ENCODE data around the gene CDKL1. TPM values are rescaled to one million over a fixed set of nuclear protein-coding genes. Genes with fewer than 3 reads are reported as not detected.

CDKL1 gene
- total and polyA plus RNA-seq, 7 donors: 0.46 to 4.5 (median 2.0) TPM

- no peak for ATAC-seq
- H3K27ac ChIP-seq: no peak overlapping the region
- DNase-seq: no peak
- intact Hi-C loops (cut with DNase I): no loop called here
- no peak overlapping the region for H3K4me3 ChIP-seq
- H3K27me3 ChIP-seq (ENCODE audit: insufficient read depth in 3 of 3, low read length in 2 of 3): no peaks in the 10 kb centered on the region
- 55 to 61% (median 56%) methylated on average over 6 of the region's 6 CpGs for WGBS, 3 donors
- no peaks in the 10 kb centered on the region for H3K36me3 ChIP-seq (ENCODE audit: insufficient read depth in 1 of 2, low read depth in 1 of 2)
- no peak for TF ChIP-seq CTCF (IDR thresholded peaks at IDR 0.05)
- no peaks in the 10 kb centered on the region for H3K9me3 ChIP-seq
- peaks cover 15% of the 10 kb centered on the region for H3K4me1 ChIP-seq
These were observed 50.7 kb downstream of the CDKL1 start for GRCh38 chr14:50345846-50346422.

- H3K27ac ChIP-seq: no peak overlapping the region
These were observed 51.7 kb downstream of the CDKL1 start for GRCh38 chr14:50344876-50345563.

GRCh38 chr14:50344116-50344775 lies 52.4 kb downstream of the CDKL1 start:
- H3K4me1 ChIP-seq: peaks cover 15% of the 10 kb centered on the region
- H3K9me3 ChIP-seq: no peaks in the 10 kb centered on the region
- no peak overlapping the region for H3K4me3 ChIP-seq
- DNase-seq (no peak), ATAC-seq (no peak)
- 93 to 94% (median 93%) methylated on average over 7 of the region's 7 CpGs for WGBS, 3 donors
- H3K27ac ChIP-seq: no peak overlapping the region
- intact Hi-C loops (cut with DNase I): loop anchor here in 1 of 2 donors (5.0 kb wide), 1 partner anchor 188 kb away; the partner anchor contains the start of gene MAP4K5
- H3K27me3 ChIP-seq (ENCODE audit: insufficient read depth in 3 of 3, low read length in 2 of 3): no peaks in the 10 kb centered on the region
- TF ChIP-seq CTCF (IDR thresholded peaks at IDR 0.05): no peak
- no peaks in the 10 kb centered on the region for H3K36me3 ChIP-seq (ENCODE audit: insufficient read depth in 1 of 2, low read depth in 1 of 2)

More at GRCh38 chr14:50344876-50345563, 51.7 kb downstream of the CDKL1 start:
- intact Hi-C loops (cut with DNase I): loop anchor here in 1 of 2 donors (5.0 kb wide), 1 partner anchor 187 kb away; the partner anchor contains the start of gene MAP4K5
- H3K9me3 ChIP-seq: no peaks in the 10 kb centered on the region
- WGBS, 3 donors: 61 to 66% (median 65%) methylated on average over 4 of the region's 4 CpGs
- peaks cover 15% of the 10 kb centered on the region for H3K4me1 ChIP-seq
- no peak for DNase-seq
- no peaks in the 10 kb centered on the region for H3K36me3 ChIP-seq (ENCODE audit: insufficient read depth in 1 of 2, low read depth in 1 of 2)
- no peak for TF ChIP-seq CTCF (IDR thresholded peaks at IDR 0.05)
- no peaks in the 10 kb centered on the region for H3K27me3 ChIP-seq (ENCODE audit: insufficient read depth in 3 of 3, low read length in 2 of 3)
- ATAC-seq: no peak
- no peak overlapping the region for H3K4me3 ChIP-seq

GRCh38 chr14:50343434-50343833 lies 53.2 kb downstream of the CDKL1 start:
- no peak for DNase-seq
- WGBS, 3 donors: 59 to 73% (median 70%) methylated on average over 1 of the region's 1 CpG

More at GRCh38 chr14:50343434-50343833, 53.2 kb downstream of the CDKL1 start:
- no peaks in the 10 kb centered on the region for H3K9me3 ChIP-seq
- H3K27ac ChIP-seq: no peak overlapping the region
- no peak for TF ChIP-seq CTCF (IDR thresholded peaks at IDR 0.05)
- intact Hi-C loops (cut with DNase I): loop anchor here in 1 of 2 donors (5.0 kb wide), 1 partner anchor 189 kb away; the partner anchor contains the start of gene MAP4K5
- peaks cover 15% of the 10 kb centered on the region for H3K4me1 ChIP-seq
- H3K27me3 ChIP-seq (ENCODE audit: insufficient read depth in 3 of 3, low read length in 2 of 3): no peaks in the 10 kb centered on the region
- H3K4me3 ChIP-seq: no peak overlapping the region
- H3K36me3 ChIP-seq (ENCODE audit: insufficient read depth in 1 of 2, low read depth in 1 of 2): peaks cover 0 to 7% of the 10 kb centered on the region in 2 donors
- ATAC-seq: no peak

Measured in psoas muscle (tissue), 8 donors.